Stimulated activated naive CD4-positive, alpha-beta T cell (primary cell): ENCODE data around the gene GPR148.

Source experiments
- DNase-seq, 6 experiments: peaks; one replicate each; lab custom pipeline; 2025; lab: John Stamatoyannopoulos, UW

Gene GPR148

GRCh38 chr2:130749641-130750040, 20.8 kb downstream of the GPR148 start:
- no peak for DNase-seq

- DNase-seq = no peak
Observed at GRCh38 chr2:130754811-130755210, 25.9 kb downstream of the GPR148 start.

GRCh38 chr2:130755256-130756052, 26.6 kb downstream of the GPR148 start, which contains the start of gene AMER3:
TSS of gene AMER3 (plus strand) at chr2:130755540. CDS start at chr2:130762073, 6,533 bp downstream.
- DNase-seq = no peak

- no peak for DNase-seq
Observed at GRCh38 chr2:130756053-130756873, 27.4 kb downstream of the GPR148 start.

GRCh38 chr2:130756874-130757668, 28.2 kb downstream of the GPR148 start:
- DNase-seq = no peak

GRCh38 chr2:130759906-130760753, 31.3 kb downstream of the GPR148 start:
- DNase-seq = no peak

GRCh38 chr2:130760754-130761751, 32.2 kb downstream of the GPR148 start:
- no peak for DNase-seq

GRCh38 chr2:130762031-130762909, 33.4 kb downstream of the GPR148 start:
- no peak for DNase-seq

GRCh38 chr2:130762910-130763385, 34.1 kb downstream of the GPR148 start:
- no peak for DNase-seq

- no peak for DNase-seq
Observed at GRCh38 chr2:130763405-130763804, 34.5 kb downstream of the GPR148 start.

GRCh38 chr2:130764035-130764820, 35.4 kb downstream of the GPR148 start:
- DNase-seq = no peak

GRCh38 chr2:130764821-130765115, 35.9 kb downstream of the GPR148 start:
- no peak for DNase-seq

- no peak for DNase-seq
Observed at GRCh38 chr2:130765464-130765863, 36.6 kb downstream of the GPR148 start.

- no peak for DNase-seq
Observed at GRCh38 chr2:130766037-130766436, 37.2 kb downstream of the GPR148 start.

GRCh38 chr2:130766711-130767407, 38.0 kb downstream of the GPR148 start:
- DNase-seq = no peak

- DNase-seq = no peak
Observed at GRCh38 chr2:130767408-130767775, 38.5 kb downstream of the GPR148 start.

GRCh38 chr2:130768191-130768855, 39.5 kb downstream of the GPR148 start:
- DNase-seq = no peak
